Spleen (tissue), 7 donors: Measurements from ENCODE around the gene PRR33.
A peak's percentile ranks its signal among the peaks of the same experiment; 100 is the strongest.

ENCODE experiments used
- POLR2A ChIP-seq, 3 donors: fragments of 450-650 bp; IDR thresholded peaks; one replicate each; pipeline ENCODE4 v1.5.1; 2017; ENCODE audit warnings: antibody characterized with exemption in 3 of 3, mild to moderate bottlenecking in 1 of 3
- POLR2AphosphoS5 ChIP-seq, 3 donors: sonication (generic); formaldehyde crosslinking; IDR thresholded peaks; one replicate each; pipeline ENCODE4 v1.5.1; 2017; ENCODE audit warnings: antibody characterized with exemption in 3 of 3
- TF ChIP-seq, protein P1 (sequence below), 11 experiments: fragments of 200-600 bp in 7 of 11; fragments of 450-650 bp in 4 of 11; sonication (generic) in 4 of 11; IDR thresholded peaks in 8 of 11; conservative IDR thresholded peaks in 3 of 11; 1 replicate in 7 of 11; 2 replicates in 4 of 11; pipeline versions ENCODE4 v1.4.0 to v1.8.0; 2016 to 2021; ENCODE audit warnings: antibody characterized with exemption in 11 of 11, inconsistent platforms in 4 of 11, mild to moderate bottlenecking in 1 of 11
- donor health status: DM: no; HTN: no; CAD: no; lungs with moderate emphysema.
- donor health status: DM: no; HTN: no; CAD: no.
- donor health status: DM: no; HTN: no; CAD: no.

DNA sequence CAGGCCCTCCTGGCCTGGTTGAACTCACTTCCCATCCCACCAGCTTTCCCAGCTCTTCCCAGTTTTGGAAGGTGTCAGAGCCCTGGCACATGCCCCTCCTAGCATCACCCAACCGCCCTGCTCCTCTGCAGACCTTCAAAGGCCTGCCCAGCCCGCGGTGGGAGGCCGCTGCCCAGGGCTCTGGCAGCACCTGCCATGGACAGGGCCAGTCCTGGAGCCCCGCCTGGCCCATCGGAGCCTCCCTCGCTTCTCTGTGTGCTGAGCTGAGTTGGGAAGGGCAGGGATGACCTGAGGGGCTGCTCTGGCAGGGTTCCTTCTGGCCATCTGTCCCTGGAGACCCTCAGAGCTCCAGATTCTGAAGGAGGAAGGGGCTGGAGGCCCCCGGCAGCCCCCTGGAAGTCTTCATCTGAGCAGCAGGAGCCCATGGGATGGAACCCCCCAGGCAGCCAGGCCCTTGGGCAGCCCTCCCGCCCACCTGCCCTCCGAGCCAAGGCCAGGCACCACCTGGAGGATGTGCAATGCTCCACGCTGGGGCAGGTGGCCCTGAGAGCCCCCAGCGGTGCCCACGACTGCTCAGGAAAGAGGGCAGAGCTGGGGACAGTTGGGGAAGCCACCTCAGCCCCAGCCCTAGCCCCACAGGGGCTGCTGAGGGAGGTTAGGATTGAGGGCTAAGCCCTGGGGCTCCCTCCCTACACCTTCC lies 35.2 kb downstream of the PRR33 start:
- TF ChIP-seq, protein P1, sequence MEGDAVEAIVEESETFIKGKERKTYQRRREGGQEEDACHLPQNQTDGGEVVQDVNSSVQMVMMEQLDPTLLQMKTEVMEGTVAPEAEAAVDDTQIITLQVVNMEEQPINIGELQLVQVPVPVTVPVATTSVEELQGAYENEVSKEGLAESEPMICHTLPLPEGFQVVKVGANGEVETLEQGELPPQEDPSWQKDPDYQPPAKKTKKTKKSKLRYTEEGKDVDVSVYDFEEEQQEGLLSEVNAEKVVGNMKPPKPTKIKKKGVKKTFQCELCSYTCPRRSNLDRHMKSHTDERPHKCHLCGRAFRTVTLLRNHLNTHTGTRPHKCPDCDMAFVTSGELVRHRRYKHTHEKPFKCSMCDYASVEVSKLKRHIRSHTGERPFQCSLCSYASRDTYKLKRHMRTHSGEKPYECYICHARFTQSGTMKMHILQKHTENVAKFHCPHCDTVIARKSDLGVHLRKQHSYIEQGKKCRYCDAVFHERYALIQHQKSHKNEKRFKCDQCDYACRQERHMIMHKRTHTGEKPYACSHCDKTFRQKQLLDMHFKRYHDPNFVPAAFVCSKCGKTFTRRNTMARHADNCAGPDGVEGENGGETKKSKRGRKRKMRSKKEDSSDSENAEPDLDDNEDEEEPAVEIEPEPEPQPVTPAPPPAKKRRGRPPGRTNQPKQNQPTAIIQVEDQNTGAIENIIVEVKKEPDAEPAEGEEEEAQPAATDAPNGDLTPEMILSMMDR (IDR thresholded peaks at IDR 0.05 in 8 of 11, conservative IDR thresholded peaks at IDR 0.05 in 3 of 11) = no peak
- TF ChIP-seq POLR2AphosphoS5 (IDR thresholded peaks at IDR 0.05) (peak in 2 of 3 donors; percentile 12 to 15), POLR2A (IDR thresholded peaks at IDR 0.05) (no peak)
